Measurements from ENCODE around the gene TCAP. TPM values are rescaled to one million over a fixed set of nuclear protein-coding genes. Genes with fewer than 3 reads are reported as not detected.

Gene TCAP
- polyA plus RNA-seq, 3 donors, result 1.3 TPM; not detected in 2

- H3K9ac ChIP-seq (ENCODE audit: insufficient read depth, low read length, poor library complexity, severe bottlenecking), result no peak overlapping the region
- peaks cover 0 to 15% (median 6%) of the 10 kb centered on the region in 7 donors for H3K9me3 Mint-ChIP-seq
- WGBS (ENCODE audit: insufficient coverage), result 86% methylated on average over 4 of the region's 12 CpGs
- peaks cover 27% of the 10 kb centered on the region for H3K4me1 Mint-ChIP-seq
- H3K4me3 ChIP-seq (replicated peaks in 1 of 3; ENCODE audit: low read depth in 2 of 3, low read length in 3 of 3), result no peak overlapping the region
- no peak for TF ChIP-seq CTCF (IDR thresholded peaks at IDR 0.05)
- no peak overlapping the region for H3K4me3 Mint-ChIP-seq
- no peaks in the 10 kb centered on the region for H4K20me1 ChIP-seq (ENCODE audit: insufficient read depth, low read length)
- peaks cover 0 to 2% (median 0%) of the 10 kb centered on the region in 3 donors for H3K27me3 Mint-ChIP-seq (ENCODE audit: low read depth in 3 of 3)
- H3K27ac Mint-ChIP-seq, result peak overlapping the region in 1 of 7 donors; percentile 42
- DNase-seq, result no peak
- intact Hi-C loops (cut with micrococcal nuclease), result loop anchor here in 1 of 2 donors (5.0 kb wide), 2 partner anchors 43 to 47 kb away; partner anchors contain the start of gene STARD3
- H3K4me1 ChIP-seq (ENCODE audit: control insufficient read depth in 1 of 2, insufficient read depth in 2 of 2, low read length in 2 of 2), result peaks cover 21 to 26% of the 10 kb centered on the region in 2 donors
- H3K27ac ChIP-seq (ENCODE audit: low read depth in 1 of 2, low read length in 2 of 2), result no peak overlapping the region
- H3K9me3 ChIP-seq (replicated peaks in 1 of 2; ENCODE audit: control insufficient read depth in 1 of 2, insufficient read depth in 1 of 2, low read length in 2 of 2), result no peaks in the 10 kb centered on the region
- peaks cover 8 to 13% of the 10 kb centered on the region in 2 donors for H3K36me3 ChIP-seq (replicated peaks in 1 of 2; ENCODE audit: control insufficient read depth in 1 of 2, insufficient read depth in 2 of 2, low read length in 2 of 2)
- H3K27me3 ChIP-seq (ENCODE audit: control insufficient read depth in 2 of 2, insufficient read depth in 2 of 2, low read length in 2 of 2), result no peaks in the 10 kb centered on the region
- no peak overlapping the region for H2AFZ ChIP-seq (ENCODE audit: insufficient read depth, low read depth, low read length, poor library complexity, severe bottlenecking)
- no peak overlapping the region for H3K4me2 ChIP-seq (replicated peaks; ENCODE audit: extremely low read depth, low read length, poor library complexity, severe bottlenecking)
- H3K36me3 Mint-ChIP-seq, result peaks cover 33 to 37% of the 10 kb centered on the region in 2 donors
- no peaks in the 10 kb centered on the region for H3K79me2 ChIP-seq (ENCODE audit: insufficient read depth, low read length)
Observed at GRCh38 chr17:39684369-39685192, 19.4 kb downstream of the TCAP start.

DNA sequence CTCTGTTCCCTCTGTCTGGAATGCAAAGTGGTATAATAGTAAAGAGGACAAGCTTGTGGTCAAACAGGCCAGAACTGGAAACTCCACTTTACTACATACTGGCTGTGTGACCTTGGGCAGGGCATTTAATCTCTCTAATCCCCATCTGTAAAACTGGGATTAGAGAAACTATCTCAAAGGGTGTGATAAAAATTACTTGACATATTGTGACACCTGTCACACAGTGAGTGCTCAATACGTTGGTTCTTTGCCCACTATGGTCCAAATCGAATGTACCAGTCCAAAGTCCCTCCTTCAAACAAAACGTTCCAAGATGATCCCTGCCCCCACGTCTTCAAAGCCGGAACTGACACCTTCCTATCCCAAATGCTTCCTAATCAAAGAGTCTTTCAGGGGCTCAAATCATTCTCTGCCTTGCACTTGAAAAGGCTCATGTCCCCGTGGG, 22.0 kb downstream of the TCAP start:
- Mint-ChIP-seq H3K9me3 (peaks cover 0 to 17% (median 6%) of the 10 kb centered on the region in 7 donors), H3K4me1 (peaks cover 17% of the 10 kb centered on the region), H3K27me3 (ENCODE audit: low read depth in 3 of 3) (peaks cover 2 to 7% (median 2%) of the 10 kb centered on the region in 3 donors), H3K4me3 (peak overlapping the region; percentile 94 to 97), H3K27ac (peak overlapping the region in 2 of 7 donors; percentile 55 to 96), H3K36me3 (peaks cover 19 to 21% of the 10 kb centered on the region in 2 donors)
- Histone ChIP-seq H2AFZ (ENCODE audit: insufficient read depth, low read depth, low read length, poor library complexity, severe bottlenecking) (peak overlapping the region; percentile 93), H4K20me1 (ENCODE audit: insufficient read depth, low read length) (no peaks in the 10 kb centered on the region), H3K36me3 (replicated peaks in 1 of 2; ENCODE audit: control insufficient read depth in 1 of 2, insufficient read depth in 2 of 2, low read length in 2 of 2) (peaks cover 8 to 13% of the 10 kb centered on the region in 2 donors), H3K9ac (ENCODE audit: insufficient read depth, low read length, poor library complexity, severe bottlenecking) (no peak overlapping the region), H3K4me2 (replicated peaks; ENCODE audit: extremely low read depth, low read length, poor library complexity, severe bottlenecking) (peak overlapping the region; percentile 93), H3K4me1 (ENCODE audit: control insufficient read depth in 1 of 2, insufficient read depth in 2 of 2, low read length in 2 of 2) (peaks cover 12 to 18% of the 10 kb centered on the region in 2 donors), H3K4me3 (replicated peaks in 1 of 3; ENCODE audit: low read depth in 2 of 3, low read length in 3 of 3) (peak overlapping the region in 2 of 3 experiments; percentile 82 to 96), H3K27ac (ENCODE audit: low read depth in 1 of 2, low read length in 2 of 2) (no peak overlapping the region), H3K79me2 (ENCODE audit: insufficient read depth, low read length) (no peaks in the 10 kb centered on the region), H3K9me3 (replicated peaks in 1 of 2; ENCODE audit: control insufficient read depth in 1 of 2, insufficient read depth in 1 of 2, low read length in 2 of 2) (no peaks in the 10 kb centered on the region), H3K27me3 (ENCODE audit: control insufficient read depth in 2 of 2, insufficient read depth in 2 of 2, low read length in 2 of 2) (no peaks in the 10 kb centered on the region)
- TF ChIP-seq CTCF (IDR thresholded peaks at IDR 0.05), result no peak
- WGBS (ENCODE audit: insufficient coverage), result 80% methylated on average over 6 of the region's 6 CpGs
- no peak for DNase-seq
- intact Hi-C loops (cut with micrococcal nuclease), result loop anchor here in 1 of 2 donors (5.0 kb wide), 2 partner anchors 40 to 50 kb away; partner anchors contain the start of gene STARD3
